Adrenal gland (tissue), 12 donors: Measurements from ENCODE around the gene GRB10. TPM values are rescaled to one million over a fixed set of nuclear protein-coding genes. Genes with fewer than 3 reads are reported as not detected.

ENCODE experiments used
- DNase-seq, 7 donors: peaks; one replicate each; pipeline ENCODE4 v3.0.0-alpha.2; 2019 to 2020
- H3K27ac ChIP-seq, 5 donors: fragments of 200-600 bp; sonication (generic) in 4 of 5; 1 replicate in 3 of 5; 2 replicates in 2 of 5; pipeline versions ENCODE4 v1.5.1 to v1.8.0; 2016 to 2020; ENCODE audit warnings: mild to moderate bottlenecking in 1 of 5
- H3K27me3 ChIP-seq: fragments of 200-600 bp; 2 replicates; pipeline ENCODE4 v1.8.0; 2021
- H3K36me3 ChIP-seq, 2 donors: fragments of 200-600 bp; replicated peaks in 1 of 2; 1 replicate in 1 of 2; 2 replicates in 1 of 2; pipeline versions ENCODE4 v1.5.1 to v1.8.0; 2018 to 2022
- H3K4me1 ChIP-seq, 2 donors: fragments of 200-600 bp; replicated peaks in 1 of 2; 1 replicate in 1 of 2; 2 replicates in 1 of 2; pipeline versions ENCODE4 v1.5.1 to v1.8.0; 2018 to 2021
- H3K4me3 ChIP-seq, 4 donors: fragments of 200-600 bp; sonication (generic) in 3 of 4; one replicate each; pipeline ENCODE4 v1.5.1; 2016 to 2018
- H3K9me3 ChIP-seq, 3 donors: fragments of 200-600 bp; sonication (generic) in 1 of 3; replicated peaks in 1 of 3; 1 replicate in 2 of 3; 2 replicates in 1 of 3; pipeline versions ENCODE4 v1.5.1 to v1.8.0; 2016 to 2021
- POLR2A ChIP-seq, 2 donors: fragments of 450-650 bp; IDR thresholded peaks; one replicate each; pipeline ENCODE4 v1.6.1; 2017; ENCODE audit warnings: antibody characterized with exemption in 2 of 2, mild to moderate bottlenecking in 2 of 2, moderate library complexity in 1 of 2
- WGBS, 4 donors: extraction: QIAGEN DNeasy Blood & Tissue Kit in 2 of 4; methylation state at CpG; one replicate each; pipeline versions ENCODE4 v1.1.5 to v1.1.7; 2013 to 2017; 5-methylcytosine and 5-hydroxymethylcytosine counted together
- intact Hi-C, 2 donors: fragments of 100-400 bp; cut with DNase I; formaldehyde crosslinking; loops; one replicate each; pipeline versions ENCODE4 v1.14.1 to v1.15.0; 2022 to 2023
- polyA plus RNA-seq, 3 donors: library from polyadenylated mRNA; stranded (reverse); fragments of 200-250 nt in 2 of 3; fragments of 350-450 nt in 1 of 3; fragmentation: Illumina TruSeq in 1 of 3; extraction: RNeasy Lipid Tissue Mini Kit (QIAGEN cat#74804) in 1 of 3; gene quantifications; one replicate each; pipeline ENCODE4 v1.2.3, GENCODE V29; 2013 to 2014
- total RNA-seq, 9 donors: library from RNA; depleted of rRNA in 4 of 9; stranded (reverse); fragments of >200 nt in 4 of 9; fragments of 120-200 nt in 1 of 9; fragmentation: NEBNext Ultra II Directional in 1 of 9; extraction: Animal tissue kit (Norgen Biotek cat#: 25700) in 1 of 9; gene quantifications; one replicate each; pipeline versions ENCODE4 v1.1.0 to v1.2.4, GENCODE V29; 2013 to 2023
- TF ChIP-seq, protein P1 (sequence below), 6 experiments: fragments of 450-650 bp in 4 of 6; fragments of 200-600 bp in 2 of 6; sonication (generic) in 1 of 6; IDR thresholded peaks; 1 replicate in 5 of 6; 2 replicates in 1 of 6; pipeline versions ENCODE4 v1.5.1 to v1.8.0; 2016 to 2021; ENCODE audit warnings: antibody characterized with exemption in 6 of 6, mild to moderate bottlenecking in 2 of 6, moderate library complexity in 1 of 6
- donor health status: healthy with polysubstance abuse.
- donor health status: Bipolar disorder and iron deficiency.
- donor health status: DM: yes; HTN: yes; CAD: no.
- donor health status: DM: no; HTN: no; CAD: no.
- donor health status: DM: no; HTN: no; CAD: no.
- donor health status: DM: yes; HTN: yes; CAD: no.

The GRB10 gene
- total and polyA plus RNA-seq, 12 donors, result 33.5 to 158 (median 67.3) TPM

- no peaks in the 10 kb centered on the region for H3K36me3 ChIP-seq
- intact Hi-C loops, result no loop called here
- no peak overlapping the region for H3K4me3 ChIP-seq
- H3K27me3 ChIP-seq, result no peaks in the 10 kb centered on the region
- no peak for DNase-seq
- peaks cover 0 to under 1% of the 10 kb centered on the region in 2 donors for H3K4me1 ChIP-seq
- TF ChIP-seq, protein P1, sequence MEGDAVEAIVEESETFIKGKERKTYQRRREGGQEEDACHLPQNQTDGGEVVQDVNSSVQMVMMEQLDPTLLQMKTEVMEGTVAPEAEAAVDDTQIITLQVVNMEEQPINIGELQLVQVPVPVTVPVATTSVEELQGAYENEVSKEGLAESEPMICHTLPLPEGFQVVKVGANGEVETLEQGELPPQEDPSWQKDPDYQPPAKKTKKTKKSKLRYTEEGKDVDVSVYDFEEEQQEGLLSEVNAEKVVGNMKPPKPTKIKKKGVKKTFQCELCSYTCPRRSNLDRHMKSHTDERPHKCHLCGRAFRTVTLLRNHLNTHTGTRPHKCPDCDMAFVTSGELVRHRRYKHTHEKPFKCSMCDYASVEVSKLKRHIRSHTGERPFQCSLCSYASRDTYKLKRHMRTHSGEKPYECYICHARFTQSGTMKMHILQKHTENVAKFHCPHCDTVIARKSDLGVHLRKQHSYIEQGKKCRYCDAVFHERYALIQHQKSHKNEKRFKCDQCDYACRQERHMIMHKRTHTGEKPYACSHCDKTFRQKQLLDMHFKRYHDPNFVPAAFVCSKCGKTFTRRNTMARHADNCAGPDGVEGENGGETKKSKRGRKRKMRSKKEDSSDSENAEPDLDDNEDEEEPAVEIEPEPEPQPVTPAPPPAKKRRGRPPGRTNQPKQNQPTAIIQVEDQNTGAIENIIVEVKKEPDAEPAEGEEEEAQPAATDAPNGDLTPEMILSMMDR (IDR thresholded peaks at IDR 0.05), result no peak
- no peak for TF ChIP-seq POLR2A (IDR thresholded peaks at IDR 0.05)
- H3K9me3 ChIP-seq, result no peaks in the 10 kb centered on the region
- WGBS, 4 donors, result 66 to 78% (median 72%) methylated on average over 6 of the region's 6 CpGs
- H3K27ac ChIP-seq, result no peak overlapping the region
Measured at GRCh38 chr7:50718311-50718710, 64.4 kb downstream of the GRB10 start.

DNA sequence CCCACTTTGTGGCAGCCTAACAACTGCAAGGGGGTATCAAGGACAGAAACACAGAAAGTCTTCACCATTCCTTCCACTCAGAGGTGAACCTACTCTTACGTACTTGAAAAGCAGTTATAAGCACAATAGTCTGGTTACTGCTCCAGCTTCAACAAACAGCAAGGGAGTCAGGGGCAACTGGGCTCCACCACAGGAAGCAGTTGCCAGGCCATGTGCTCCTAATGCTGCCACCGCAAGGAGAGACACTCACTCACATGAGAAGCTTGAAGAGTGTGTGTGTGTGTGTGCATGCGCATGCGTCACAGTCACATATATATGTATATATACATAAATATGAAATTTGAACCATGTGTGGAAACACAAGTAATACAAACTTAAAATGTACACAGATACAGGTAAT is 65.5 kb downstream of the GRB10 start:
- no peaks in the 10 kb centered on the region for H3K36me3 ChIP-seq
- TF ChIP-seq, protein P1 (IDR thresholded peaks at IDR 0.05), result no peak
- TF ChIP-seq POLR2A (IDR thresholded peaks at IDR 0.05), result no peak
- WGBS, 4 donors, result 86 to 92% (median 87%) methylated on average over 4 of the region's 4 CpGs
- intact Hi-C loops, result no loop called here
- no peaks in the 10 kb centered on the region for H3K27me3 ChIP-seq
- no peak overlapping the region for H3K4me3 ChIP-seq
- DNase-seq, result no peak
- H3K9me3 ChIP-seq, result no peaks in the 10 kb centered on the region
- H3K27ac ChIP-seq, result no peak overlapping the region
- H3K4me1 ChIP-seq, result peaks cover 0 to 12% of the 10 kb centered on the region in 2 donors

GRCh38 chr7:50714857-50715256 is 67.8 kb downstream of the GRB10 start:
- TF ChIP-seq, protein P1 (IDR thresholded peaks at IDR 0.05), result no peak
- TF ChIP-seq POLR2A (IDR thresholded peaks at IDR 0.05), result no peak
- Histone ChIP-seq H3K4me3 (no peak overlapping the region), H3K27ac (no peak overlapping the region), H3K9me3 (no peaks in the 10 kb centered on the region), H3K27me3 (no peaks in the 10 kb centered on the region), H3K36me3 (no peaks in the 10 kb centered on the region), H3K4me1 (peaks cover 0 to 20% of the 10 kb centered on the region in 2 donors)
- WGBS, 4 donors, result 81 to 93% (median 91%) methylated on average over 4 of the region's 4 CpGs
- DNase-seq, result no peak
- intact Hi-C loops, result no loop called here

DNA sequence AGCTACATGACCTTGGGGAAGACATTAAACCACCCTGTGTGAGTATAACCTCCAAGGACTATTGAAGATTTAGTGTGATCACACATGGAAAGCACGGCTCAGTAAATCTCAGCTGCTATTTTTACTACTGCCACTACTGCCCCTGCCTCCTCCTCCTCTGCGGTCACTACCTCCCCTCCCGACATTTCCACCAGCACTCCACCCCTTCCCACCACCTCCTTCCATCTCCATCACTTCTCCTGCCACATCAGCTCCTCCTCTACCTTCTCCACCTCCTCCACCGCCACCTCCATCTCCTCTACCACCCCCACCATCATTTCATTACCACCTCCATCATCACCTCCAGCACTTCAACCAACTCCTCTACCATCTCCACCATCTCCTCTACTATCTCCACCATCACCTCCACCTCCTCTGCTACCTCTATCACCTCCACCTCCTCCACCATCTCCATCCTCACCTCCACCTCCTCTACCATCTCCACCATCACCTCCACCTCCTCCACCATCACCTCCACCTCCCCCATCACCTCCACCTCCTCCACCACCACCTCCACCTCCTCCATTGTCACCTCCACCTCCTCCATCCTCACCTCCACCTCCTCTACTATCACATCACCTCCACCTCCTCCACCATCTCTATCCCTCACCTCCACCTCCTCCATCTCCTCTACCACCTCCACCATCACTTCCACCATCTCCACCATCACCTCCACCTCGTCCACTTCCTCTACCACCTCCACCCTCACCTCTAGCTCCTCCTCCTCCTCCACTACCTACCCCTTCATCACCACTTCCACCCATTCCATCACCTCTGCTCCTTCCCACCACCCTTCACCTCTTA is 69.4 kb downstream of the GRB10 start:
- DNase-seq, result no peak
- Histone ChIP-seq H3K27me3 (no peaks in the 10 kb centered on the region), H3K36me3 (no peaks in the 10 kb centered on the region), H3K4me1 (peaks cover 0 to 30% of the 10 kb centered on the region in 2 donors), H3K4me3 (no peak overlapping the region), H3K9me3 (no peaks in the 10 kb centered on the region), H3K27ac (peak overlapping the region in 2 of 5 donors; percentile 28 to 29)
- WGBS, 4 donors, result 53 to 57% (median 55%) methylated on average over 5 of the region's 5 CpGs
- TF ChIP-seq, protein P1 (IDR thresholded peaks at IDR 0.05), result peak in 1 of 6 experiments; percentile 10
- no peak for TF ChIP-seq POLR2A (IDR thresholded peaks at IDR 0.05)
- intact Hi-C loops, result no loop called here
